Naive B cell (primary cell): Measurements from ENCODE around the gene MEN1. TPM values are rescaled to one million over a fixed set of nuclear protein-coding genes. Genes with fewer than 3 reads are reported as not detected.
A peak's percentile ranks its signal among the peaks of the same experiment; 100 is the strongest.

ENCODE experiments used
- ATAC-seq, 2 donors: fragments of 150-1000 bp; cut with Tn5 transposase; 2 replicates each; pipeline ENCODE4 v1.10.0; 2021; ENCODE audit warnings: low read depth in 2 of 2, mild to moderate bottlenecking in 2 of 2, moderate library complexity in 2 of 2
- DNase-seq: peaks from one replicate; pipeline ENCODE4 v3.0.0; 2022
- H3K27ac Mint-ChIP-seq, 6 donors: one replicate each; pipeline ENCODE4 v1.8.0; 2020 to 2022; ENCODE audit warnings: mild to moderate bottlenecking in 6 of 6, mixed read lengths in 6 of 6, moderate library complexity in 5 of 6, inconsistent platforms in 2 of 6
- H3K27me3 Mint-ChIP-seq, 3 donors: one replicate each; pipeline ENCODE4 v1.8.0; 2021 to 2022; ENCODE audit warnings: mixed read lengths in 3 of 3, mild to moderate bottlenecking in 1 of 3
- H3K36me3 Mint-ChIP-seq, 2 donors: one replicate each; pipeline ENCODE4 v1.8.0; 2020 to 2022; ENCODE audit warnings: mixed read lengths in 2 of 2, inconsistent platforms in 1 of 2, mild to moderate bottlenecking in 1 of 2
- H3K4me1 Mint-ChIP-seq, 3 donors: one replicate each; pipeline ENCODE4 v1.8.0; 2020 to 2022; ENCODE audit warnings: mixed read lengths in 3 of 3, inconsistent platforms in 1 of 3, mild to moderate bottlenecking in 1 of 3, moderate library complexity in 1 of 3
- H3K4me3 Mint-ChIP-seq, 8 donors: one replicate each; pipeline ENCODE4 v1.8.0; 2020 to 2022; ENCODE audit warnings: mild to moderate bottlenecking in 8 of 8, mixed read lengths in 8 of 8, moderate library complexity in 8 of 8, inconsistent platforms in 2 of 8
- H3K9me3 Mint-ChIP-seq, 7 donors: one replicate each; pipeline ENCODE4 v1.8.0; 2020 to 2022; ENCODE audit warnings: mixed read lengths in 7 of 7, mild to moderate bottlenecking in 5 of 7, inconsistent platforms in 2 of 7, moderate library complexity in 1 of 7
- polyA plus RNA-seq, 6 donors: library from polyadenylated mRNA; unstranded; fragments of 300-500 nt; fragmentation: Illumina TruSeq; gene quantifications; one replicate each; pipeline ENCODE4 v1.2.3, GENCODE V29; 2021; ENCODE audit warnings: low read depth in 6 of 6

The MEN1 gene
- 10 to 100 TPM; 12.3 to 49.5 (median 27.4) TPM for polyA plus RNA-seq

DNA sequence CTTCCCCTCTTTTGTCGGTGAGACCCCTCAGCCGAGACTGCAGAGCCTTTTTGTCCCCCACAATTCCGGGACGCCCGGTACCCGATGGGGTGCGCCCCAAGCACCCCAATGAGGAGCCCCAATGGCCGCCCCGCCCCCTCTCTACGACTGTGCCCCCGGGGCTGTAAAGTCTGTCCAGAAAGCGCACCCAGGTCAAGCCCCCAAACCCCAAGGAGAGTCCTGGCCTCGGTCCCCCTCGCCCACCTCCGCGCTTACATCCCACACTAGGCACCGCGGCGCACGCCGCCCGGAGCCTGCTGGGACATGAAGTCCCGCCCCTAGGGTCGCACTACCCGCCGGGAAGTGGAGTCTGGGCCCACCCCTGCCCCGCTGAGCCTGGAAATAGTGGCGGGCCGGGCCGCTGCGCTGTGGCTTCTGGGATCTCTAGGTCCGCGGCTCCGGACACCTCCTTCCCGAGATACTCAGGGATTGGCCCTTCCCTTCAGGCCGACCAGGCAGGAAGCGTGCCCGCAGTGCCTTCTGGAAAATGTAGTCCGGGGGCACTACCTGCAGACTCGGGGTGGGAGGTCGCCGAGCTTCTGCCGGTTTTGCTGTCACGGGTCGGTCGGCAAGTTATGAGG is at the start of gene MEN1:
MEN1 (minus strand) TSS at position 281 of the 620 bp plus-strand sequence. CDS start 442 bp downstream, outside the sequence.
- no peaks in the 10 kb centered on the region for H3K27me3 Mint-ChIP-seq
- ATAC-seq (peak; percentile 82 to 89), DNase-seq (peak; percentile 73)
- H3K4me1 Mint-ChIP-seq, result peaks cover 46 to 59% (median 47%) of the 10 kb centered on the region in 3 donors
- peak within 1 kb of the TSS; percentile 91 to 99 (median 96) for H3K4me3 Mint-ChIP-seq
- H3K36me3 Mint-ChIP-seq, result peaks cover 0 to 18% of the 10 kb centered on the region in 2 donors
- H3K27ac Mint-ChIP-seq, result peak within 1 kb of the TSS; percentile 86 to 95 (median 93)
- no peaks in the 10 kb centered on the region for H3K9me3 Mint-ChIP-seq

DNA sequence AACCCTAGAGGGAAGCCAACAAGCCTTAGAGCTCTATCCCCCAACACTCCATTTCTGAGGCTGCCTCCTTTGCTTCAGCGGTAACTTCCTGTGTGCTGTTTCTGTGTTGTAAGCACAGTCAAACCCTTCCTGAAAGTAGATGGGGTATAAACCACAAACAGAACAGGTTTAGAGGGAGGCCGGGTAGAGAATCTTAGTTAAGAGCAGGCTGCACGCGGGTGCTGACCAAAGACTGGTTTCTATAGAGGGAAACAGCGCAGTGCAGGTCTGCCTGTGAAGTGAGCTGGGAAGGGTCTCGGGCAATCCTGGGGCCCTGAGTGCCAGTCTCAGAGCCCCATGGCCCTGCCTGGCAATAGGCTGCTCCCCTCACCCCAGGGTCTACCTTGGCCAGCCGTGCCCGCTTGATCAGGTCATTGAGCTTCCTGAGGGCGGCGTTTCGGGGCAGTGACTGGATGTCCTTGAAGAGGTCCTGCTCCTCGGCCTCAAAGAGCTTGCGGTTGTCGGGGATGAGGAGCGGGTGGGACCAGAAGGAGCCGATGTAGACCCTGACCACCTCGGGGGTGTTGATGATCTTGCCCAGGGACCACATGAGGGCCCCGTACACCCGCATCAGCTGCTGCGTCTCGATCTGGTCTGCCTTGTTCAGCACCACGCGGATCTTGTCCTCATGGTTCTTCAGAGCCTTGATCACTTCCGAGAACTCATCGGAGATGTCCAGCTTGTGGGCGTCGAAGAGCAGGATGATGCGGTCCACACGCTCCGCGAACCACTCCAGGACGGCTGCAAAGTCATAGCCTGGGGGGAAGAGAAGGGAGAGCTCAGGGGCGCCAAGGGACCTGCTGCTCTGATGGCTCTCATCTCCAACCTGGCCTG is 49.4 kb upstream of the MEN1 start:
- ATAC-seq (peak; percentile 81 to 82), DNase-seq (peak; percentile 60)
- peak overlapping the region; percentile 77 to 91 (median 82) for H3K4me3 Mint-ChIP-seq
- H3K27me3 Mint-ChIP-seq, result no peaks in the 10 kb centered on the region
- H3K36me3 Mint-ChIP-seq, result peaks cover 7 to 8% of the 10 kb centered on the region in 2 donors
- peaks cover 53 to 92% (median 76%) of the 10 kb centered on the region in 3 donors for H3K4me1 Mint-ChIP-seq
- H3K9me3 Mint-ChIP-seq, result no peaks in the 10 kb centered on the region
- peak overlapping the region; percentile 76 to 97 (median 95) for H3K27ac Mint-ChIP-seq

DNA sequence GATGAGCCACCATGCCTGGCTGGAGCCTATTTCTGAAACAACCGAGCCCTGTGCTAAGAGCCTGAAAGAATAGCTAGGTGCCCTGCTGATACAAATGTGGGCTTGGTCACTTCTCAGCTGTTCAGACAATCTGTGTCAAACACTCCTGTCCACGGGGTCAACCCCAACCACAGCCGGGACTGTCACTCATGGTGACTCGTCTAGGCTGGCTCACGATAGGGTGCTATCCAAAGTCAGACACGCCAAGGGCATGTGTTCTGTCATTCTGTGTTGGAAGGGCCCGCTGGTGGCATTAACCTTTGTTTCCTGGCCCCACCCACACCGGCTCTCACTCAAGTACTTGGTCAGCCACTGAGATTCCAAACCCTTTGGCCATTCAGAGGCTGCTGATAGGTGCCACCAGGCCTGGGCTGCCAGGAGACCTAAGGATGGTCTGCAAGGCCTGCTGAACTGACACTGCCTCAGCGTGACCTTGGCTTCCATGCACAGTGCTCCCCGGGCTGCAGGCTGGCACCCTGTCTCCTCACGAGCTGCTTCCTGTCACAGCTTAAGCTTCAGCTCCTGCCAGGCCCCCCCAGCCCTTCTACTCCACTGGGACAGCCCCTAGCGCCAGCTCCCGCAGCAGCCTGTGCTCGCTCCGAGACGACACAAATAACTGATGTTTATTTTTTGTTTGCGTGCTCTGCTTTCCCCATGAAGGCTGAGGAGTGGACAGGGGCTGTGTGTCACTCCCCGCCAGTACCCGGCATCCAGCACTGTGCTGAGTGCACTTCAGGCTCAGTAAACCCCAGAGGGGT is 48.3 kb upstream of the MEN1 start:
- Mint-ChIP-seq H3K4me1 (peaks cover 54 to 92% (median 77%) of the 10 kb centered on the region in 3 donors), H3K9me3 (no peaks in the 10 kb centered on the region), H3K27ac (peak overlapping the region; percentile 76 to 97 (median 95)), H3K36me3 (peaks cover 7 to 8% of the 10 kb centered on the region in 2 donors), H3K27me3 (no peaks in the 10 kb centered on the region), H3K4me3 (peak overlapping the region; percentile 77 to 91 (median 82))
- DNase-seq, result peak; percentile 59
- peak; percentile 67 to 71 for ATAC-seq

DNA sequence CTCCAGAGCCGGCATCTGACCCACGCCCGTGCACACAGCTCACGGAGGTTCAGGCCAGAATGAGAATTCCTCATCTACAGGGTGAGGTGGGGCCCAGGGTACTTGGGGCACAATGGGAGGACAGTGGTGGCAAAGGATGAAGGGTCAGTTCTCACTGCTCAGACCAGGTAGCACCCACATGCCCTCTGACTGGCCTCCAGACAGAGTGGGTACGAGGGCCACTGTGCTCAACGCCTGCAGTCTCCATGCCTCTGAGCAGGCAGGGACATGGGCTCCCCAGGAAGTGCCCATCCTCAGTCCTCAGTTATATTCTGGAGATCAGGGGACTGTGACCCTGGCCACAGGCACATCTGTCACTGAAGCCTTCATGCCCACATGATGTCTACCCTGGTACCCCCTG is 47.1 kb upstream of the MEN1 start:
- Mint-ChIP-seq H3K9me3 (no peaks in the 10 kb centered on the region), H3K4me3 (peak overlapping the region in 6 of 8 donors; percentile 0 to 69 (median 38)), H3K36me3 (peaks cover 8 to 15% of the 10 kb centered on the region in 2 donors), H3K4me1 (peaks cover 61 to 92% (median 77%) of the 10 kb centered on the region in 3 donors), H3K27ac (peak overlapping the region in 3 of 6 donors; percentile 90 to 97 (median 94)), H3K27me3 (no peaks in the 10 kb centered on the region)
- ATAC-seq (no peak), DNase-seq (no peak)

DNA sequence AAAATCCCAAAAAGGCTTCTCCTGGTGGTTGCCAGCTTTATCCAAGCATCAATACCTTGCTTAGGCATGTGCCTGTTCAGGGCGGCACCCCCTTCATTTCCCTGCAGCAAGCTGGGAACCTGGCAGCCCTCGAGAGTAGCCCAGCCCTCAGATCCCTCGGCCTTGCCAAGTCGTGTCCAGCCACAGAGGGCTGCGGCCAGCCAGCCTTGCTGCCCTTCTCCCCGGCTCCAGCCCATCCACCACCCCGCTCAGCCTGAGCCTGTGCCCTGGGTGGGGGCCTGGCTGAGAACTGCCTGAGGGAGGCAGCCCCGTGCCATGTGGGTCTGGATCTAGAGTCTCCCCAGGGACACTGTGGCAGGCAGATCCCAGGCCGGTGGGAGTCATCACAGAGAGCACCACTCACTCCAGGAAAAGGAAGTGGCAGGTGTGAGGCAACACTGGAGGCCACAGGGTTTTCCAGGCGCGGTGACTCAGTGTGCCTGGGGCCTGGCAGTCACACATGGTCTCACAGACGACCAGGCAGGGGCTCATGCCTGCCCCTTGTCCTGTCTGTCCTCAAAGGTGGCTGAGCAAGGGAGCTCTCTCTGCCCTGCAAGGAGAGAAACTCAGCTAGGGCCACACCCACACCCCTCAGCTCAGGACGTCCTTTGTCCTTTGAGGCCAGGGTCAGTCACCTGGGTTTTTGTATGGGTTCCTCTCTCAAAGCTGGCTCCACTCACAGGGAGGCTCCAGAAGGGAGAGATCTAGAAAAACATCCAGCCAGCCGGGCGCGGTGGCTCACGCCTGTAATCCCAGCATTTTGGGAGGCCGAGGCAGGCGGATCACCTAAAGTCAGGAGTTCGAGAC is 46.3 kb upstream of the MEN1 start:
- Mint-ChIP-seq H3K4me3 (peak overlapping the region in 6 of 8 donors; percentile 20 to 77 (median 41)), H3K36me3 (peaks cover 8 to 15% of the 10 kb centered on the region in 2 donors), H3K27me3 (no peaks in the 10 kb centered on the region)

DNA sequence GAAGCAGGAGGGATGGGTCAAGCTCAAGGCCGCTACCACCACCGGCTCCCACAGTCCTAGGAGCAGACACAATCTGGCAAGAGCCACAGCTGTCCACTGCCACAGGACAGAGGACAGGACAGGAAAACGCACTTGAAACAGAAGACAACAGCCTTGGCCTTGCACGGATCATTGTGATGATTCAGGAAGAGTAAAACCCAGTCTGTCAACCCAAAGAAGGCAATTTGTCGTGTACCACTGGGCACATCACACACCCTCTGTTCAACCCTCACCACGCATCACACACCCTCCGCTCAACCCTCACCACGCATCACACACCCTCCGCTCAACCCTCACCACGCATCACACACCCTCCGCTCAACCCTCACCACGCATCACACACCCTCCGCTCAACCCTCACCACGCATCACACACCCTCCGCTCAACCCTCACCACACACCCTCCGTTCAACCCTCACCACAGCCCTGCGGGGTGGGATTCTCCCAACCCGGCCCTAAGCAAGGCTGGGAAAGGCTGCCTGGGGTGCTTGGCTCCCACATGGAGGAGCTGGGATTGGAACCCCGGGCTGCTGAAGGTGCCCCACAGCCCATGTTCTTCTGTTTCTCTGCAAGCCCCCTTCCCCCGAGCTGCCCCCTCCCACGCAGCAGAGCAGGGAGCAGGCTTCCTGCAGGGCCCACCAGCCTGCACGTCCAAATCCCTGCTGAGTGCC is 45.4 kb upstream of the MEN1 start:
- no peaks in the 10 kb centered on the region for H3K27me3 Mint-ChIP-seq
- peak overlapping the region; percentile 33 to 84 (median 70) for H3K4me3 Mint-ChIP-seq
- DNase-seq (no peak), ATAC-seq (no peak)
- H3K9me3 Mint-ChIP-seq, result no peaks in the 10 kb centered on the region
- H3K36me3 Mint-ChIP-seq, result peaks cover 8 to 15% of the 10 kb centered on the region in 2 donors
- peaks cover 65 to 94% (median 81%) of the 10 kb centered on the region in 3 donors for H3K4me1 Mint-ChIP-seq
- H3K27ac Mint-ChIP-seq, result peak overlapping the region; percentile 74 to 99 (median 86)

More for the DNA sequence above, 46.3 kb upstream of the MEN1 start:
- Mint-ChIP-seq H3K9me3 (no peaks in the 10 kb centered on the region), H3K4me1 (peaks cover 62 to 94% (median 78%) of the 10 kb centered on the region in 3 donors), H3K27ac (peak overlapping the region in 5 of 6 donors; percentile 41 to 99 (median 78))
- no peak for ATAC-seq
- DNase-seq, result no peak

DNA sequence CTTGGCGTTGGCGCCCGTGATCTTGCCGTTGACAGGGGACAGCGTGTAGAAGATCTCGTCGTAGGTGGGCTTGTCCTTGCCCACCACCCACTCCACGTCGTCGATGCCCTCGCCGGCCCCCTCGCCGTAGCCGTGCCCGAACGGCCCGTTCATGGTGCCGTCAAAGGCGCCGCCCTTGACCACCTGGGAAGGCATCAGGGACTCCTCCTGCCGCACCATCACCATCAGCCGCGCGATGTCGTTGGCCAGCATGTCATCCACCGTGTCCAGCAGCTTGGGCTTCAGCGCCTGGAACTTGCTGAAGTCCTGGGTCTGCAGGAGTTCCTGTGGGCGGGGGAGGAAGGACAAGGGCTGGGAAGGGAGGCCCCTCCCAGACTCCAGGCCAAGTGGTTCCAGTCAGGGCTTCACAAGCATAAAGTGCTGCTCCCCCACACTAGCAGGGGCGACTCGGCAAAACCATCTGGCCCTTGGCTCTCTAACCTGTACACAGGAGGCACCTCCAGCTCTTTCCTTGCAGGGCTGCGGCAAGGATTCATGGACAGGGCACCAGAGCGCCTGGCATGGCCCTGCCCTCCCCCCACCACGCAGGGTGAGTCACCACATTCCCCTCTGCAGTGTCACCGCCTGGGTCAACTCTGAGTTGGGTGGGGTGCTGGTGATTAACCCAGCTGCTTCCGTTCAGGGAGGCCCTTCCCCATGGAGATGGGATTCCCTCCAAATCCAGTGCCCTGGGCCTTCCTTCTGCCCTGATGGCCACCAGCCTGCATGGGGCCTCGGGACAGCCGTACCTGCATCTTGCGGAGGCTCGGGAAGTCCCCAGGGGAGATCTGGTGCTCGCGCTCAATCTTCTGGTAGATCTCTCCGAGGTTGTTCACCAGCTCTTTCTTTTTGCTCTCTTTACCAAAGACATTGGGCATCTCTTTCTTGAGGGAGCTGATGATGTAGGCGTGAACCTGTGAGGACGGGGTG is 44.5 kb upstream of the MEN1 start:
- no peak for ATAC-seq
- no peak for DNase-seq
- peaks cover 59 to 94% (median 82%) of the 10 kb centered on the region in 3 donors for H3K4me1 Mint-ChIP-seq
- no peaks in the 10 kb centered on the region for H3K9me3 Mint-ChIP-seq
- peaks cover 5 to 12% of the 10 kb centered on the region in 2 donors for H3K36me3 Mint-ChIP-seq
- H3K27ac Mint-ChIP-seq, result peak overlapping the region; percentile 72 to 100 (median 93)
- peak overlapping the region; percentile 33 to 84 (median 71) for H3K4me3 Mint-ChIP-seq
- H3K27me3 Mint-ChIP-seq, result no peaks in the 10 kb centered on the region

DNA sequence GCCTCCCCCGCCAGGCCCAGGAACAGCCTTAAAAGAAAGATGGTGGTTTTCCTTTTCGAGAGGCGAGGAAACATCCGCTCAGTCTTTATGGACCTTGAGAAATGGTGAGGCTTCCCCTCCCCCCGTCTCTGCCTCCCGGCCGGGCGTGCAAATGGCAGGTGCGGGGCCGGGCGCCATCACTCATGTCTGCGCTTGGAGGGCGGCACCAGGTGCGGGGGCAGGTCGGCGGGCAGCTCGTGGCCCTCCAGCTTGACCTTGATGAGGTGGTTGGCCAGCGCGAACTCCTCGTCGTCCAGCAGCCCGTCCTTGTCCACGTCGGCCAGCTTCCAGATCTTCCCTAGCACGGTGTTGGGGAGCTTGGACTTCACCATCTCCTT is 43.8 kb upstream of the MEN1 start:
- DNase-seq (no peak), ATAC-seq (no peak)
- Mint-ChIP-seq H3K9me3 (no peaks in the 10 kb centered on the region), H3K4me3 (peak overlapping the region in 7 of 8 donors; percentile 49 to 93 (median 82)), H3K4me1 (peaks cover 55 to 94% (median 82%) of the 10 kb centered on the region in 3 donors), H3K27me3 (no peaks in the 10 kb centered on the region), H3K27ac (peak overlapping the region in 5 of 6 donors; percentile 72 to 100 (median 99)), H3K36me3 (peaks cover 0 to 8% of the 10 kb centered on the region in 2 donors)

DNA sequence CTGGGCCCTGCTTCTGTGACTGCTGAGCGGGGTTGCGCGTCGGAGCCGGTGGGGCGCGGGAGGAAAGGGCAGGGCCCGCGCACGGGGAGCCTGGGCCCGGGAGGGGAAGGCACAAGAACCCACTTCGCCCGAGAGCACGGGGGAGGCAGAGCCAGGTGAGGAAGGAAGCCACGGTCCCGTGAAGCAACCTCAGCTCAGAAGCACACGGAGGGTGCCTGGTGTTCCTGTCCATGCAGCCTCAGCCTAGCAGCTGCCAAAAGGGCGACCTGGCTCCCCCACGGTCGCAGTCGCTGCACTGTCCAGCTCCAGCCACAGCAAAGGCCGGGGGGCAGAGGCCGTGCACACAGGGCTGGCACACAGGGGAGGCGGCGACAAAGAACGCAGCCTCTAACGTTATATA is 43.4 kb upstream of the MEN1 start:
- no peaks in the 10 kb centered on the region for H3K27me3 Mint-ChIP-seq
- ATAC-seq, result peak; percentile 2 to 3
- peaks cover 55 to 94% (median 82%) of the 10 kb centered on the region in 3 donors for H3K4me1 Mint-ChIP-seq
- peak overlapping the region; percentile 69 to 93 (median 83) for H3K4me3 Mint-ChIP-seq
- peak; percentile 71 for DNase-seq
- peaks cover 0 to 8% of the 10 kb centered on the region in 2 donors for H3K36me3 Mint-ChIP-seq
- peak overlapping the region; percentile 98 to 100 (median 99) for H3K27ac Mint-ChIP-seq
- H3K9me3 Mint-ChIP-seq, result no peaks in the 10 kb centered on the region

DNA sequence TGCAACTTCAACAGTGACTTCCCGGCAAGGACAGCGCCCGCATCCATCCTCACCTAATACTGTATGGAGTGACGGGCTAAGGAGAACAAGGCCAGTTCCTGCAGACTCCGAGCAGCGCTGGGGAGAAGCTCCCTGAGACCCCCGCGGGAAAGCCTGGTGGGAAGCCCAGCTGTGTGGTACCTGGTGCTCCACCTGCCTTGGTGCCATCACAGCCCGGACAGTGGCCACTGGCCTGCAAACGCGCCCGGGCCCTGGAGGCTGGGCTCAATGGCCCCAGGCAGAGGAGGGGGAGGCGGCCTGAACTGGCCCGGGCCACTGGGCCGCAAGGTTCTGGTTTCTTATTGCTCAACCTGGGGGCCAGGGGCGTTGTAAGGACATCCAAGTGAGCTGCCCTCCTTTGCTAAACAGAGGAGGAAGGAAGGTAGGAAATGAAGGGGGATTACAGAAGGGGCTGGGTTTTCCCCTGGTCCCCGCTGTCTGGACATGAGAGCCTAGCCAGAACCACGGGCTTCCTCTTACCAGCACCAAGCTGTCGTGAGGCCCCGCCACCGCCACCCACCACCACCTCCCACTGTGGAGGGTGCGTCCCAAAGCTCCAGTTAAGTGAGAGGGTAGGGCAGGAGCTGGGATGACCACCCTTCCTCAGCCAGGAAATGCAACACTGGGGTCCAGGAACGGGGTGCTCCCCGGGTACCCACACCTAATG is 42.6 kb upstream of the MEN1 start:
- Mint-ChIP-seq H3K36me3 (peaks cover 0 to 8% of the 10 kb centered on the region in 2 donors), H3K4me3 (peak overlapping the region; percentile 69 to 93 (median 84)), H3K27ac (peak overlapping the region; percentile 98 to 100 (median 99)), H3K9me3 (no peaks in the 10 kb centered on the region), H3K4me1 (peaks cover 60 to 94% (median 85%) of the 10 kb centered on the region in 3 donors), H3K27me3 (no peaks in the 10 kb centered on the region)
- ATAC-seq, result peak; percentile 10 to 20
- DNase-seq, result peak; percentile 73
